SK-N-SH (cell line): ENCODE results near the gene RNASE9.
"Not testable (repeated sequence)": the region's sequence is repeated elsewhere in the genome, so short reads cannot be mapped to it uniquely, and the experiment has no call there.

Experiments
- RAD21 ChIP-seq: IDR thresholded peaks from 2 replicates; pipeline ENCODE4 v1.6.1; 2012; ENCODE audit warnings: mild to moderate bottlenecking, low read length
- RCOR1 ChIP-seq: fragments of 150-350 bp; IDR thresholded peaks from 2 replicates; pipeline ENCODE4 v1.6.1; 2017; ENCODE audit warnings: antibody characterized with exemption, low read length
- TEAD4 ChIP-seq: IDR thresholded peaks from 2 replicates; pipeline ENCODE4 v1.4.0; 2012; ENCODE audit warnings: mild to moderate bottlenecking, borderline replicate concordance; ENCODE audit not compliant: insufficient read depth
- TF ChIP-seq, protein P1 (sequence below): fragments of 200-600 bp; sonication (generic); IDR thresholded peaks from 2 replicates; pipeline ENCODE4 v1.6.1; 2017; ENCODE audit warnings: antibody characterized with exemption, mild to moderate bottlenecking, moderate library complexity

- TF ChIP-seq, protein P1, sequence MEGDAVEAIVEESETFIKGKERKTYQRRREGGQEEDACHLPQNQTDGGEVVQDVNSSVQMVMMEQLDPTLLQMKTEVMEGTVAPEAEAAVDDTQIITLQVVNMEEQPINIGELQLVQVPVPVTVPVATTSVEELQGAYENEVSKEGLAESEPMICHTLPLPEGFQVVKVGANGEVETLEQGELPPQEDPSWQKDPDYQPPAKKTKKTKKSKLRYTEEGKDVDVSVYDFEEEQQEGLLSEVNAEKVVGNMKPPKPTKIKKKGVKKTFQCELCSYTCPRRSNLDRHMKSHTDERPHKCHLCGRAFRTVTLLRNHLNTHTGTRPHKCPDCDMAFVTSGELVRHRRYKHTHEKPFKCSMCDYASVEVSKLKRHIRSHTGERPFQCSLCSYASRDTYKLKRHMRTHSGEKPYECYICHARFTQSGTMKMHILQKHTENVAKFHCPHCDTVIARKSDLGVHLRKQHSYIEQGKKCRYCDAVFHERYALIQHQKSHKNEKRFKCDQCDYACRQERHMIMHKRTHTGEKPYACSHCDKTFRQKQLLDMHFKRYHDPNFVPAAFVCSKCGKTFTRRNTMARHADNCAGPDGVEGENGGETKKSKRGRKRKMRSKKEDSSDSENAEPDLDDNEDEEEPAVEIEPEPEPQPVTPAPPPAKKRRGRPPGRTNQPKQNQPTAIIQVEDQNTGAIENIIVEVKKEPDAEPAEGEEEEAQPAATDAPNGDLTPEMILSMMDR: not testable (repeated sequence)
- not testable (repeated sequence) for TF ChIP-seq TEAD4, RAD21, RCOR1
Observed at GRCh38 chr14:20507537-20507936, 53.3 kb downstream of the RNASE9 start.
